Measurements from ENCODE around the gene EDIL3.

Gene EDIL3

DNA sequence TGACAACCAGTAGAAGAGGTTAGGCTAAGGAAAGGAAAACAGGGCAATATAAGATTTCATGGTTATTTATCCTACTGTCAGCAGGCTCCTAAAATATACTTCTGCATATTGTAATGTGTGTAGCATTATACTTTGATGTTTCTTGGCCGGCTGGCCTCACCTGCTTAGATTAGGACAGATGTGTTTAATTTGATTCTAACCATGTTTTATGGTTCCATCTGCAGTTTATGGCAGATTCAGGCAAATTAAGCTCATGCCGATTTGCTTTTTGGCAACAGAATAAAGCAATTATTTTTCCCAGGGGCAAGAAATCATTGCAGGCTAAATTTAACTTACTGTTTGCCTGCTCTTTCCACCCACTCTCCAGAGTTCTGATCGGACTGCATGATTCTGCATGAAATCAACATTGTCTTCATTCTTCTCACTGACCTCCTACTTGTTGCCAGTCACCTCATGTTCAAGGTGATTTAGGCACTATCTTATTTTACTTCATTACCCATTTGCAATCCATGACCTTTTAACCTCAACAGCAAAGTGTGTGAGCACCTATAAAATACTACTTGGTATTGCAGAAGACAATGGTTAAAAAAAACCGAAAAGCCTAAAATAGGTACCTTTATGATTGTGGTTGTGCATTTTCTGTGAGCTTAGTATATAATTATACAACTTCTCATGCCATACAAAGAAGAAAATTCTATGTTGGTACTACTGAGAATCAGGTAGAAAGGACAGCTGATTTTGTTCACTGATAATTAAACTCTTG is 125.2 kb downstream of the EDIL3 start:
- no peak for DNase-seq (ENCODE audit: low read depth)

DNA sequence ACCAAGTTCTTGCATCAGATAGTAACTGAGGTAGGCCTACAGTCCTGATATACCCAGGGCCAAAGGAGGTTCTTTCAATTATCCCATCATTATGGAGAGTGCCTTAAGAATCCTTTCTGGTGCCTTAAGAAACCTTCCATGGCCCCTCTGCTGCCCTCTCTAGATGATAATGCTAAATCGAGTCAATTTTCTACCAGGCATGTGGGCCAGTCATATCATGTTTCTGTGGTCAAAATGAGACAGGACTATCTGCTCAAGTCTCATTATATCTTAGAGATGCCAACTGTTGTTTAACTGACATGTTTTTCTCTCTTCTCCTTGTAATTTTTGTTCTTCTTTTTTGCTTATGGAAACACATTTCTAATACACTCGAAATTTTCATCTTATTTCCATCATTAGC is 127.6 kb downstream of the EDIL3 start:
- no peak for DNase-seq (ENCODE audit: low read depth)

DNA sequence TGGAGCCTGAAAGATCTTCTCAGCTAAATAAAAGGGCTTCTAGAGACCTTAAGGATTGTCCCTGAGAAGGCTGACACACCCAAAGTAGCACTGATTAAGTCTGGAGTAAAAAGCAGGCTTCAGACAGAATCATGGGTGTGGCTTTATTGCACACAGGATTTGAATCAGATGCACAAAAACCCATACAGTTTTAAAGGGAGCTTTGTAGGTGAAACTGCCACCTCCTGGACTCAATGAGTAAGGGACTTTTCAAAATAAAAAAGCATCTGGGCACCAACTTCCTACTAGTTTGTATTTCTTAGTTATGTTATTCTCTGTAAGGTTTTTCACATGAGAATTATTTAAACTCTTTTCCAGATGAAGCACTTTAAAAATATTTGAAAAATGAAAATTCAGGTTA is 129.4 kb downstream of the EDIL3 start:
- no peak for DNase-seq (ENCODE audit: low read depth)

DNA sequence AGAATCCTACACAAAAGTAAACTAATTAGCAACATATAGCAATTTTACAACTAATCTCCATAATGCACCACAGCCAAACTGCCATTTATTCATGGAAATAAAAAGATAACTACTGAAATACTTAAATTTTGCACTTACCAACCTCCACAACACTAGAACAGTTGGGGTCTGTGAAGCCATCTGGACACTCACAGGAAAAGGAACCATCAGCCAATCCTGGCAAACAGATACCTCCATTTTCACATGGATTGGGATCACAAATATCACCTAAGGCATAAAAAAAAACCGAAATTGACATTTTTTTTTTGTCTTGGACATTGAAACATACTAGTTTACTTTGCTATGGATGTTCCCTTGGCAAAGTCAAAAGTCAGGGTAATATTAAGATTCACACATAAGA is 130.7 kb downstream of the EDIL3 start:
- DNase-seq (ENCODE audit: low read depth) = no peak

DNA sequence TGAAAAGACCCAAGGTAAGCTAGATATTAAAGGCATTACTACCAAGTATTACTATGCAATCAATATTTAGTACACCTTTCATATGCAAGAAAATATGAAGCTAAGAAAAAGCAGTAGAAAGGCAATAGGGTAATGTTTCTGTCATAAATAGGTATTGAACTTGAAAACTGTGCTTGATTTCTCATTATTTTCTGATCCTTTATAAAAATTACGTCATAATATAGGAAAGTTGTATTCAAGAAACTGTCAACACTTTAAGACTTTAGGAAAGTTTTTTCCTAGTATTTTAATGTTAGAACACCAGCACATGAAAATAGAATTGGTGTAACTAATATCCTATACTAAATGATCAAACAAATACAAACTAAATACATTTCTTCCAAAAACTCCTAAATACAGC is 133.2 kb downstream of the EDIL3 start:
- DNase-seq (ENCODE audit: low read depth) = no peak

DNA sequence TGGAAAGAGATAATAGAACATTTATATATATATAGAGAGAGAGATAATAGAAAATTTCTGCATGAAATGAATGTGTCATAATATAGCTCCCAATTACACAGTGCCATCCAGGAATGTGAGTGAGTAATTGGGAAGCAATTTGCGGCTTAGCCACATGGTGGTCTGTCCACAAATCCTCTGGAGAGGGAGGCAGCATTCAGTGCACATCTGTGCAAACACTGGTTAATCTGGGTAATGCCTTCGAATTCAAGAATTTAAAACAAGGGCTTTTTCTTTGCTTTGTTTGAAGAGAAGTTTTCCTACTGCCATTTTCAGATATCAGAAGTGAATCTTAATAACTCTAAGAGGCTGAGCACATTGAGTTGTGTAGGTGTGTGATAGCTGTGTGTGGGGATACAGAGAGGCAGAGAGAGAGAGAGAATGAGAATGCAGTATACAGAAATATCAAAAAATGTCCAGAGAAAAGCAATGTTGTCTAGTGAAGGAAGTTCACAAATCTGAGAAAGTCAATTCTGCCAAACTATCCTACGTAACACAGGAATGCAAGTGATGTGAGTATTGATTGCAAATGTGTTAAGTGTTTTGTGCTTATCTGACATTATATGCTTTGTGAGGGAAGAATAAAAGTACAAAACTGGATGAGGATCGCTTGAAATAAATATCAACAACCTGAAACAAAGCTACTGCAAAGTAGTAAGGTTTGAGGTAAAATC is 134.6 kb downstream of the EDIL3 start:
- DNase-seq (ENCODE audit: low read depth) = no peak

DNA sequence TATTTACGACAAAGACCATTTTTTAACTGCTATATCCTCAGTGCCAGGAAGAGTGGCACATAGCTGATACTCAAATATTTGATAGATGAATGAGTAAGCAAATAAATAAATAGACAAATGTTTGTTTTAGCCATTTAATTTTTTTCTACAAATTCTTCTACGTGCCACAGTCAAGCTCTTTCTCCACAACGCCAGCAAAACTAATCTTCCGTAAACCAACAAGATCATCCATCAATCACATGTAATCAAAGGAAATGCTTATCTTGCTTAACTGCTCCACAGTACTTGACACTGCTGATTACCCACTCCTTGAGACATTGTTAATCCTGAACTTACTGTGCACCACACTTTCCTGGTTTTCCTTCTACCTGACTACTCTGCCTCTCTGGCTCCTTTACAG is 136.7 kb downstream of the EDIL3 start:
- DNase-seq (ENCODE audit: low read depth) = no peak

DNA sequence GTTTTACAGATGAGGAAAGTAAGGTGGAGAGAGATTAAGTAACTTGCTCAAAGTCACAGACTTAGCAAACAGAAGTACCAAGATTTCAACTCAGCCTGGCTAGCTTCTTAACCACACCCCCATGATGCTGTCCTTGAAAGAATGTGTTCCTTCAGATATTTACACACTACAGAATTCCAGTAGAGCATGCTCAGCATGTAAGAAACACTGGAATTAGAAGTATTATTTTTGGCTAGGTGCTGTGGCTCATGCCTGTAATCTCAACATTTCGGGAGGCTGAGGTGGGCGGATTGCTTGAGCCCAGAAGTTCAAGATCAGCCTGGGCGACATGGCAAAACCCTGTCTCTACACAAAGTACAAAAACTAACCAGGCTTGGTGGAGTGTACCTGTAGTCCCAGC is 142.4 kb downstream of the EDIL3 start:
- no peak for DNase-seq (ENCODE audit: low read depth)

DNA sequence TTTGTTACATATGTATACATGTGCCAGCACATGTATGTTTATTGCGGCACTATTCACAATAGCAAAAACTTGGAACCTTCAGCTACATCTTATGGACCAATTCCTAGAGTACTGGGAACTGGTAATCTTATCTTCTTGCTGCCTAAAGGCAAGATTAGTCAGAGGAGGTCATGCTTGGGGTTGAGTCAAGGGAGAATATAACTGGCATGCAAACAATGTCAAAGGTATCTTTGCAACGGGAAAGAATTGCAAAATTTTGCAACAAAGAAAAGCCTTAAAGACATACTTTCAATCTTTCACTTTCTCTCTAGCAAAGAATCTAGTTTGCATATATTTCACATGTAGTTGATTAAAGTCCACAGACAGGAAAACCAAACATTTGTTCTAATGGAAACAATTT is 145.2 kb downstream of the EDIL3 start:
- no peak for DNase-seq (ENCODE audit: low read depth)

DNA sequence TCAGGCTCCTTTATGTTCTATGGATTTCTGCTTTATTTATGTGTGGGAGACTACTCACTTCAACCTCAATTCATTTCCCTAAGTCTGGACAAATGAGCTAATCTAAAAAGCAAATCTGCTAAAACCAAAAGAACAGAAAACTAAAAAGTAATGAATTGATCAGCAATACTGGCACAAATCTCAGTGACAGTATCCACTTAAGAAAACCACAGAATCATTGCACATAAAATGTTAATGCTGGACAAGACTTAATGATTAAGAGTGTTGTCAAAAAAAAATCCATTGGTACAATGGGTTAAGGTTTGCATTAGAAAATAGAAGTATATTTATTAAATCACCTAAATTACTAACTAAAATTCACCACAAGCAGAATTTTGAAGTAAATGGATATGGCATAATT is 147.6 kb downstream of the EDIL3 start:
- DNase-seq (ENCODE audit: low read depth) = no peak

DNA sequence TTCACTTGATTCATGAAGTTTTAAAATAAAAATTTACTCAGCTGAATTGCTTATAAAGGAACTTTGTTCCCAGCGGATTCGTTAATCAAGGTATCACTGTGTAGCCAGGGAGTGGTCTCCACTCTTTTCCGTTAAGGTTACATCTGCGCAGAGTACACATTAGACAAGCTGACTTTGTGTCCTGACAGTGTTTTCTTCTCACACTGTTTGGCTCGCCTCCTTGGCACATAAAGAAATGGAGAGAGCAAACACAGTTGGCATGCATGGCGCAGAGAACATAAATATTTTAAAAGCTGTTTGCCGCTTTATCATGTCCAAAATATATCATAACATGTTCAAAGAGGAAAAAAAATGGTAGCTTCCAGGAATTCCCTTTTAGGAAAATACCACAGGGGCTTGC is 153.2 kb downstream of the EDIL3 start:
- DNase-seq (ENCODE audit: low read depth) = no peak

DNA sequence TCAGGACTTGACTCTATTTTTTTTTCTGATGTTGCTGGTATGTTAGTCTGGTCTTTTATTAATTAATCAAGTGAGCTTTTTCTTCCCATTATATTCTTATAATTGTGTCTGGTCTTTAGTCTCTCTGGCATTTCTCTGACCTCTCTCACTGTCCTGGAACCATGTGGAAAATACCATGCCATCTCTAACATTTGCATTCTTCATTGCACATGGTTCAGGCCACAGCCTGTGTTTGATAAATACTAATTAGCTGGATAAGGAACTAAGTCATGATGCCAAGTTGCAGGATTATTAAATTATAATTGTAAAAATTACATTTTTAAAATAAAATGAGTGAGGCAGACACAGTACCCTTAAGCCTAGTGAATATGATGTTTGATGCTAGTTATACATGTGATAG is 155.6 kb downstream of the EDIL3 start:
- no peak for DNase-seq (ENCODE audit: low read depth)

DNA sequence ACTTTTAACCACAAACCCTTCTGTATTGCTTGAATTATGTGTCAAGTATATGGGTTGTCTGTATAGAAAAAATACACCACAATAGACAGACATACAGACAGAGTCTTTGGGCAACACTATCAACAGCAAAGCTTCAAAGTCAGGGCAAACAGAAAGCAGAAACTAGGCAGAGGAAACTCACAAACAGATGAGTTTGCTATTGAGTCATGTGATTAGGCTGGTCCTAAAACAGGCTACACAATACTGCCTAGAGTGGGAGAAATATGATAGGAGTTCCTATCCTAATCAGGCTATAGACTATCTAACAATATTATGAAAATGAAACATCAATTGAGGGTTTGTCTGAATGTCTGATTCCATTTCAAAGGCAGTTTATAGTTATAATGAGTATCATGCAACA is 156.4 kb downstream of the EDIL3 start:
- DNase-seq (ENCODE audit: low read depth) = no peak

DNA sequence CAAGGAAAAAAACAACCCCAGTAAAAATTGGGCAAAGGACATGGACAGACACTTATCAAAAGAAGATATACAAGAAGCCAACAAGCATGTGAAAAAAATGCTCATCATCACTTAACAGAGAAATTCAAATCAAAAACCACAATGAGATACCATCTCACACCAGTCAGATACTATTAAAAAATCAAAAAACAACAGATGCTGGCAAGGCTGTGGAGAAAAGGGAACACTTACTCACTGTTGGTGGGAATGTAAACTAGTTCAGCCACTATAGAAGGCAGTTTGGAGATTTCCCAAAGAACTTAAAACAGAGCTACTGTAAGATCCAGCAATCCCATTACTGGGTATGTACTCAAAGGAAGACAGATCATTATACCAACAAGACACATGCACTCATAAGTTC is 157.4 kb downstream of the EDIL3 start:
- DNase-seq (ENCODE audit: low read depth) = no peak

DNA sequence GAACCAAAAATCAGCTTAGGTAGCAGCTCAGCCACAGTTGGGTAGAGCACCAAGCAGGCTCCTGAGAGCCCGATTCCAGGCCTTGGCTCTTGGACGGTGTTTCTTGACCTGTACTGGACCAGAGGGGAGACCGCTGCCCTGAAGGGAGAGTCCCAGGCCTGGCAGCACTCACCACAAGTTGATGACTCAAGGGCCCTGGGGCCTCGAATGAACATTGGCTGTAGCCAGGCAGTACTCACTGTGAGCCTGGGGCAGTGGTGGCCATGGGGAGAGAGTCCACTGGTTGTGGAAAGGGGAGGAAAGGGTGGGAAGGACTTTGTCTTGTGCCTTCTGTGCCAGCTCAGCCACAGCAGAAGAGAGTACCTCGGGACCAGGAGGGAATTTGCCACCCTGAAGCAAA is 166.1 kb downstream of the EDIL3 start:
- DNase-seq (ENCODE audit: low read depth) = no peak

DNA sequence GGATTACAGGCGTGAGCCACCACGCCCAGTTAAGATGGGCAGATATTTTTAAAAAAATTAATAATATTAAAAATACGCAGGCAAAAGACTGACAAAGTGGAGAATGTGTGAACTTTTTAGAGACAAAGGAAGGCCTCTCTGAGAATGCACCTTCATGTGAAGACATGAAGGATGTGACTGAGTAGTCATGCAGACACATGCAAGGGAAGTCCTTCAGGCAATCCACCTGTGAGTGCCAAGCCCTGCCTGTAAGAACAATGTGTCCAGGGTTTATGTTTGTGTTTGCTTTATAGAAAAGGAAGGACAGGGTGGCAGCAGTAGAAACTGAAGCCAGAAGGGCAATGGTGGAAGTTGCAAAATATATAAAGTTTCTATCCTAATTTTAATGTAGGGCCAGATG is 169.2 kb downstream of the EDIL3 start:
- no peak for DNase-seq (ENCODE audit: low read depth)

DNA sequence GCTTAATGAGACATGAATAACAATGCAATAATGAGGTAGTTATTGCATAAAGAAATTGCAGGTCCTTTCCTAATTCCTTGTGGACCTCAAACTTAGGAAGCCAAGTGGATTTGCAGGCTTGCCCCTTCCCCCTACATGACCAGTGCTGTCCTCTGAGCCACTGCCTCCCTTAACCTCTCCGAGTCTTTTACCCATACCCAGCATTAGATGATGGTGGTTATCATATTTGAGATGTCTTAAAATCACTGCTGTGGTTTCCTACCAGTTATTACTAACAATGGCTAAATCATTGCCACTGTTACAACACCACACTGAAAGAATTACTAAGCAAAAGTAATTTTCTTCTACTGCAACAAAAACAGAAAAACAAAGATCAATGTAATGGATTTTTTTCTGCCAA is 170.8 kb downstream of the EDIL3 start:
- DNase-seq (ENCODE audit: low read depth) = no peak

DNA sequence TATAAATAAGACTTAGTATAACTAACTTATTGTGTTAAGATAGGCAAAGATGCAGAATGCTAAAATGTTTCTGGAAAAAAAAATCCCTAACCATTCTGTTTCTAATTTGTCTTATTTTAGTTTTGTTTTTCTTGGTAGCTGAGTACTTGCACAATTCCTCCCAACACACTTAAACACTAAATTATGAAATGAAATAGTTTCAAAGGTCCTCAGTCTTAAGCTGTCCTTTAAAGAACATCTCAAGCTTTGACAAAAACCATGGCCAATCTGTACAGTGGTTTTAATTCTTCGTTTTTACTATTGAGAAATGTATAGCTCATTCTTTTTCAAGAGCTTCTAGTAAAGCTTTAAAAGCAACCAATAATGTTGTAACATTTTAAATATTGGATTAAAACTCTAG is 171.5 kb downstream of the EDIL3 start:
- no peak for DNase-seq (ENCODE audit: low read depth)

DNA sequence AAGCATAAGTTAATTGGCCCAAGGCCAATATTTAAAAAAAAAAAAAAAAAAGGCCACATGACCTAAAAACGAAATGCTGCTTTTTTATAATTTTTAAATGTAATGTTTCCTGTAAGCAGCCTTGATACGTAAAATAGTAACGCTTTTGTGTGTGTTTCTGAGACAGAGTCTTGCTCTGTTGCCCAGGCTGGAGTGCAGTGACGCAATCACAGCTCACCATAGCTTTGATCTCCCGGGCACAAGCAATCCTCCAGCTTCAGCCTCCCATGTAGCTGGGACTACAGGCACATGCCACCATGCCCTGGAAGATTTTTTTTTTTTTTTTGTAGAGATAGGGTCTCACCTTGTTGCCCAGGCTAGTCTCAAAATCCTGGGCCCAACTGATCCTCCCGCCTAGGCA is 179.9 kb downstream of the EDIL3 start:
- no peak for DNase-seq (ENCODE audit: low read depth)

DNA sequence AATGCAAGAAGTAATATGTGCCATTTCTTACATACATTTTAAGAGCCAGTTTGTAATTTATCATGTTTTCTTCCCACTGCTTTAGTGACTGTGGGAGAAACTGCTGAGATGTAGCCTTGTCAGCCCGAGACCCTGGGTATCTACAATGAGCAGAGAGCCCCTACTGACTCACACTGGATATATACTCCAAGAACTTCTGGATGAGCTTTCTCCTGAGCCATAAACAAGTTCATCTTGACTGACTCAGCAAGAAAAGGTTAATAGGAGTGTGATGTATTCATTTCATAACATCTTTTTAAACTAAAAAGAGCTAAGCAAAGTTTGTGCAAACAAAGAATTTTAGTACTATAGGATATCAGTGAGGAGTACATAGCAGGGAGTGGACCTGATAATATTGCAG is 182.5 kb downstream of the EDIL3 start:
- DNase-seq (ENCODE audit: low read depth) = no peak

DNA sequence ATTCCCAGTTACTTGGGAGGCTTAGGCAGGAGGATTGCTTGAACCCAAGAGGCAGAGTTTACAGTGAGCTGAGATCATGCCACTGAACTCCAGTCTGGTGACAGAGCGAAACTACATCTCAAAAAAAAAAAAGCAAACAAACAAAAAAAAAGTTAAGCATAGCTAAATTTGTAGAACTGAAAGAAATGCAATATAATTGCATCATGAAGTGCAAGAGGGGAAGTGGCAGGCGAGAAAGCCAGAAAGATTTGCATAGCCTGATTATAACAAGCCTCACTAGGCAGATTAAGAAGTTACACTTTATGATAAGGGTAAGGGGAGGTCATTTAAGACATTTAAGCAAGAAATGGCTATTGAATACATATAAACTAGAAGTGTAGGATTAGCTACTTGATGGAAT is 187.1 kb downstream of the EDIL3 start:
- no peak for DNase-seq (ENCODE audit: low read depth)

DNA sequence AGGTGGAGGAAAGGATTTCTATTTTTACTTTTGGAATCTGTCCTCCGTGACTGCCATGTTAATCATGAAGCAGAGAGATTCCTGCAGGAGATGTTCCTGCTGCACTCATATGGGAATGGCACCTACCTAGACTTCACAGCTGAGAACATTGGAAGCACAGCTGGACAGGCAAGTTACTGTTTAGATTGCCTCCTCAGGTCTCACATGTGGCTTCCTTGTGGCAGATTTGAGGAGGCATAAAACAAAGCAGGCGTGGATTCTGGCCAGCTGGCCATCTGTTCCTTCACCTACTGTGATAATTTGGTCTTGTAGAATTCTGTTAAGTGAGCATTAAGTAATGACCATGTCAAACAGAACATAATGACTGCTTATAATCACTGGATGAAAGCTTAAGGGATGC is 193.4 kb downstream of the EDIL3 start:
- no peak for DNase-seq (ENCODE audit: low read depth)

DNA sequence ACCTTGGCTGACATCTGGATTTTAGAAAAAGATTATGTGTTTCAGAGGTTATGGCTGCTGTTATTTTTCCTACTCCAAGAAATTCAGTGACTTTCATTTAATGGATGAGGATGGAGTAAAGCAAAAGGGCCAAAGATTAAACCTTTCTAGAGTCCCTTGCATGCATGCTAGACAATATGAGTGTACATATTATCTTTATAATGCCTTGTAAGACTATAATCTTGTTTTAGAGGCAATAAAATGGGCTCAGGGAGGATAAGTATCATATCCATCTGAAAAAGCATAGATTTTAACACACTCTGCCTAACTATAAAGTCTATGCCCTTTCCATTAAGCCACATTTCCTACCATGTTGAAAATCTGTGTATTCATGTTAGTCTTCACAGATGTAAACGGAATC is 199.8 kb downstream of the EDIL3 start:
- no peak for DNase-seq (ENCODE audit: low read depth)

DNA sequence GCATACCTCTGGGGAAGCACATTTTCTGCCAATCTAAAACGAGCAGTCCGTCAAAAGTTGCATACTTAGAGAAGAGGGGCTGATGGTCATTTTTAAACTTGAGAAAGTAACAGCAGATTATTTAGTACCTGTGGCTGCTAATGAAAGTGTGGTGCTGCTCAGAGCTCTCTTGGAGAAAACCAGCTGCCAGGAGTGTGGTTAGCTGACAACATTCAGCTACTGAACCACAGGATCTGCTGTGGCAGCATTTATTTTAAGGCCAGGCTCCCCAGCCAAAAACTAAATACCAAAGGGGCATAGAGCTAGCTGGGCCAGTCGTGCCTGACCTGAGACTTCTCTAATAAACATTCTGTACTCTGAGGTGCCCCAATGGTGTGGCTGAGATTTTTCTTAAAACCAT is 203.6 kb downstream of the EDIL3 start:
- DNase-seq (ENCODE audit: low read depth) = no peak
